ENCODE results near the gene CDH23. TPM values are rescaled to one million over a fixed set of nuclear protein-coding genes. Genes with fewer than 3 reads are reported as not detected.

Gene CDH23
- total RNA-seq, 1 experiment from 2014 or later = 0.34 TPM

DNA sequence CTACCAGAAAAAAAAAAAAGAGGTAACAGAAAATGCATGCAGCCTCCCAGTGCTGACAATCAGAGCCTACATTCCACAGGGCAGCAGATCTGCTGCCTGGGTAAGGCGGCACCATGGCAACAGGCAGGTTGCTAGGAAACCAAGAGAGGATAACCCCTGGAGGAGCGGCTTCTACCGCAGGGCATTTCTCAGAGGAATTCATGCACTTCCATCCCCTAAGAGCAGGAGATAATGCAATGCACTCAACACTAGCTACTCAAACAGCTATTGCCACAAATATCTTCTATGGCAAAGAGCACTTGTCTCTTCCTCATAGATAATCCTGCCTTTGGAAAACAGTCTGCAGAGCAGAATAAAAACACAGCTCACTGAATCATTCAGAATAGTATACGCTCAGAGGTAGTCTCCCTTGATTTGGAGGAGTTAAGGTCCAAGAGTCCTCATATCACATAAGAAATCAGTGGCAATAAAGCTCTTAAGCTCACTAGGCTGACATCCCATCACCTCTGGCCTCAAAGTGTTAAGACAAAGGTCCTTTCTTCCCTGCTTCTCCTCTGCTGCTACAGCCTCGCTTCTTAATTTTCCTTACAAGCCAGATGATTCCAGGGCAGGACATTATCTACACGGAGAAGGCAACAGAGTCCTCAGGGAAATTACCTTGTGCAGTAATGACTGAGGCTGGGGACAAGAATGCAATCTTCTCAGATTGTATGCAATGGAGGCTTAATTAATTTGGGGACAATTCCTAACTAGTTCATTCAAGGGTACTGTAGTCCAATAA, 443.6 kb downstream of the CDH23 start:
- H3K4me1 Mint-ChIP-seq (ENCODE audit: low read depth, unreplicated experiment) = peaks cover 66% of the 10 kb centered on the region
- BruUV-seq (replicated peaks) = no TSS peak

DNA sequence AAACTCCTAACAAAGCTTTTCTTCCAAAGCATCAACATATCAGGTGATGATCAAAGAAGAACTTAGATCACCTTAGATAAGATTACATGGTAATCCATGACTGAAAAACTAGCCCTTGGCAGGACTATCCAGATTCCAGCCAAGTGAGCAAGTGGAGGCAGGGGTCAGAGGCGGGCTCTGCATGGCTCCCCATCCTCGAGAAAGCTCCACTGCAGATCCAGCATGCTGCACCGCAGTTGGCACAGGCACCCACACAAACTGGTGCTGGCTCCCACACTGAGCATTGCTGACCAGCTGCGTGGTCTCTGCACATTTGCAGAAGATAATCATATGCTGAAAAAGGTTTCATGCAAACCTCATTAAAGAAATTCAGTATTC, 444.2 kb downstream of the CDH23 start:
- Mint-ChIP-seq H3K27me3 (ENCODE audit: insufficient read depth, unreplicated experiment) (no peaks in the 10 kb centered on the region), H3K4me1 (ENCODE audit: low read depth, unreplicated experiment) (peaks cover 67% of the 10 kb centered on the region), H3K9me3 (ENCODE audit: unreplicated experiment) (no peaks in the 10 kb centered on the region), H3K4me3 (ENCODE audit: unreplicated experiment) (peak overlapping the region; percentile 21), H3K27ac (ENCODE audit: unreplicated experiment) (peak overlapping the region; percentile 80), H3K36me3 (ENCODE audit: insufficient read depth, unreplicated experiment) (peaks cover 31% of the 10 kb centered on the region)
- DNase-seq = peak; percentile 55 to 68
- H3K36me3 ChIP-seq (ENCODE audit: control insufficient read depth, insufficient read depth, low read length) = peaks cover 2% of the 10 kb centered on the region; the same call in 1 of the 2 replicates
- ChIA-PET CTCF (interaction anchor here (0.6 to 3.5 kb wide), 5 partner anchors 10 to 74 kb away, joined by 3 to 27 read pairs (median 3); partner anchors contain the start of genes PSAP and VSIR), POLR2A (interaction anchor here (1.2 to 1.8 kb wide), 2 partner anchors 9 to 67 kb away, joined by 4 to 29 read pairs; partner anchors contain the start of gene PSAP)
- peaks cover 93% of the 10 kb centered on the region for H3K4me1 ChIP-seq
- no peak overlapping the region for H3K4me3 ChIP-seq (ENCODE audit: low read depth, low read length)
- H3K27me3 ChIP-seq (replicated peaks; ENCODE audit: control insufficient read depth, insufficient read depth, low read length) = no peaks in the 10 kb centered on the region
- TF ChIP-seq, protein P1, sequence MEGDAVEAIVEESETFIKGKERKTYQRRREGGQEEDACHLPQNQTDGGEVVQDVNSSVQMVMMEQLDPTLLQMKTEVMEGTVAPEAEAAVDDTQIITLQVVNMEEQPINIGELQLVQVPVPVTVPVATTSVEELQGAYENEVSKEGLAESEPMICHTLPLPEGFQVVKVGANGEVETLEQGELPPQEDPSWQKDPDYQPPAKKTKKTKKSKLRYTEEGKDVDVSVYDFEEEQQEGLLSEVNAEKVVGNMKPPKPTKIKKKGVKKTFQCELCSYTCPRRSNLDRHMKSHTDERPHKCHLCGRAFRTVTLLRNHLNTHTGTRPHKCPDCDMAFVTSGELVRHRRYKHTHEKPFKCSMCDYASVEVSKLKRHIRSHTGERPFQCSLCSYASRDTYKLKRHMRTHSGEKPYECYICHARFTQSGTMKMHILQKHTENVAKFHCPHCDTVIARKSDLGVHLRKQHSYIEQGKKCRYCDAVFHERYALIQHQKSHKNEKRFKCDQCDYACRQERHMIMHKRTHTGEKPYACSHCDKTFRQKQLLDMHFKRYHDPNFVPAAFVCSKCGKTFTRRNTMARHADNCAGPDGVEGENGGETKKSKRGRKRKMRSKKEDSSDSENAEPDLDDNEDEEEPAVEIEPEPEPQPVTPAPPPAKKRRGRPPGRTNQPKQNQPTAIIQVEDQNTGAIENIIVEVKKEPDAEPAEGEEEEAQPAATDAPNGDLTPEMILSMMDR (IDR thresholded peaks at IDR 0.05; ENCODE audit: insufficient read depth in 1 of 2, low read depth in 1 of 2, low read length in 1 of 2, severe bottlenecking in 1 of 2, unreplicated experiment in 1 of 2) = no peak
- BruUV-seq (replicated peaks) = no TSS peak
- intact Hi-C loops (cut with micrococcal nuclease; ENCODE audit: unreplicated experiment) = loop anchor here (1.0 to 2.0 kb wide), 3 partner anchors 9 to 1688 kb away; no protein-coding TSS in a partner anchor
- no peaks in the 10 kb centered on the region for H3K9me3 ChIP-seq

More for the DNA sequence above, 443.6 kb downstream of the CDH23 start:
- no peaks in the 10 kb centered on the region for H3K27me3 ChIP-seq (replicated peaks; ENCODE audit: control insufficient read depth, insufficient read depth, low read length)
- CTCF ChIA-PET = interaction anchor here (0.6 to 3.5 kb wide), 7 partner anchors 11 to 1689 kb away, joined by 3 to 27 read pairs (median 3); partner anchors contain the start of genes PSAP and VSIR
- DNase-seq = peak; percentile 95 to 97
- H3K27ac Mint-ChIP-seq (ENCODE audit: unreplicated experiment) = peak overlapping the region; percentile 80
- H3K4me3 Mint-ChIP-seq (ENCODE audit: unreplicated experiment) = peak overlapping the region; percentile 21
- peaks cover 35% of the 10 kb centered on the region for H3K36me3 Mint-ChIP-seq (ENCODE audit: insufficient read depth, unreplicated experiment)
- intact Hi-C loops (cut with micrococcal nuclease; ENCODE audit: unreplicated experiment) = loop anchor here (1.0 to 2.0 kb wide), 3 partner anchors 10 to 1689 kb away; no protein-coding TSS in a partner anchor
- no peak overlapping the region for H3K4me3 ChIP-seq (ENCODE audit: low read depth, low read length)
- no peaks in the 10 kb centered on the region for H3K9me3 Mint-ChIP-seq (ENCODE audit: unreplicated experiment)
- H3K36me3 ChIP-seq (ENCODE audit: control insufficient read depth, insufficient read depth, low read length) = peaks cover 2% of the 10 kb centered on the region; the same call in 1 of the 2 replicates
- POLR2A ChIA-PET = interaction anchor here (0.6 to 1.8 kb wide), 5 partner anchors 10 to 1694 kb away, joined by 3 to 29 read pairs (median 4); partner anchors contain the start of genes PSAP and TYSND1
- TF ChIP-seq, protein P1 (IDR thresholded peaks at IDR 0.05; ENCODE audit: insufficient read depth in 1 of 2, low read depth in 1 of 2, low read length in 1 of 2, severe bottlenecking in 1 of 2, unreplicated experiment in 1 of 2) = no peak
- H3K4me1 ChIP-seq = peaks cover 93% of the 10 kb centered on the region
- no peaks in the 10 kb centered on the region for H3K27me3 Mint-ChIP-seq (ENCODE audit: insufficient read depth, unreplicated experiment)
- no peaks in the 10 kb centered on the region for H3K9me3 ChIP-seq

DNA sequence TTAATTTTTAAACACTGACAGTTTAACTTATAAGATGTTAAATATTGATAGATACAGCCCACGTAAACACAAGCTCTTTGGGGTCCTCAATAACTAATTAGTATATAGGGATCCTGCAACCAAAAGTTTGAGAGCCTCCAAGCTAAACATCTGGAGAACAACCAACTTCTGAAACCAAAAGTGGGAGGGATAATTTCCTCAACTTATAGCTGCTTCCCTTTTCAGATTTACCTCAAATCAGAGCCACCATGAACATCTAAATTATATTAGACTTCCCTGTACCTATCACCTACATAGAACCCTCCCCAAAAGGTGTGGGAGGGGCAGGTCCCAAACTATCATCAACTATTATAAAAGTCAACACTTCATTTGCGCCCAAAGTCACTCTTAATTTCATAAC, 445.7 kb downstream of the CDH23 start:
- Mint-ChIP-seq H3K9me3 (ENCODE audit: unreplicated experiment) (no peaks in the 10 kb centered on the region), H3K4me1 (ENCODE audit: low read depth, unreplicated experiment) (peaks cover 54% of the 10 kb centered on the region), H3K4me3 (ENCODE audit: unreplicated experiment) (no peak overlapping the region)

More for the DNA sequence above, 445.7 kb downstream of the CDH23 start:
- peaks cover 79% of the 10 kb centered on the region for H3K4me1 ChIP-seq
- no peak for DNase-seq
- H3K27me3 Mint-ChIP-seq (ENCODE audit: insufficient read depth, unreplicated experiment) = no peaks in the 10 kb centered on the region
- H3K4me3 ChIP-seq (ENCODE audit: low read depth, low read length) = no peak overlapping the region
- intact Hi-C loops (cut with micrococcal nuclease; ENCODE audit: unreplicated experiment) = no loop called here
- H3K27me3 ChIP-seq (replicated peaks; ENCODE audit: control insufficient read depth, insufficient read depth, low read length) = no peaks in the 10 kb centered on the region
- TF ChIP-seq, protein P1 (IDR thresholded peaks at IDR 0.05; ENCODE audit: insufficient read depth in 1 of 2, low read depth in 1 of 2, low read length in 1 of 2, severe bottlenecking in 1 of 2, unreplicated experiment in 1 of 2) = no peak
- peak overlapping the region; percentile 12 for H3K27ac Mint-ChIP-seq (ENCODE audit: unreplicated experiment)
- ChIA-PET POLR2A (interaction anchor here (1.3 kb wide), 1 partner anchor 9 kb away, joined by 9 read pairs; the partner anchor contains the start of gene PSAP), CTCF (interaction anchor here (0.7 to 3.5 kb wide), 2 partner anchors 54 to 565 kb away, joined by 3 to 27 read pairs; no protein-coding TSS in a partner anchor)
- peaks cover 4% of the 10 kb centered on the region for H3K36me3 ChIP-seq (ENCODE audit: control insufficient read depth, insufficient read depth, low read length)
- no peaks in the 10 kb centered on the region for H3K9me3 ChIP-seq
- peaks cover 24% of the 10 kb centered on the region for H3K36me3 Mint-ChIP-seq (ENCODE audit: insufficient read depth, unreplicated experiment)
- no TSS peak for BruUV-seq (replicated peaks)

Measured in Caco-2 (cell line).